ENCODE data around the gene ATP10D.

DNA sequence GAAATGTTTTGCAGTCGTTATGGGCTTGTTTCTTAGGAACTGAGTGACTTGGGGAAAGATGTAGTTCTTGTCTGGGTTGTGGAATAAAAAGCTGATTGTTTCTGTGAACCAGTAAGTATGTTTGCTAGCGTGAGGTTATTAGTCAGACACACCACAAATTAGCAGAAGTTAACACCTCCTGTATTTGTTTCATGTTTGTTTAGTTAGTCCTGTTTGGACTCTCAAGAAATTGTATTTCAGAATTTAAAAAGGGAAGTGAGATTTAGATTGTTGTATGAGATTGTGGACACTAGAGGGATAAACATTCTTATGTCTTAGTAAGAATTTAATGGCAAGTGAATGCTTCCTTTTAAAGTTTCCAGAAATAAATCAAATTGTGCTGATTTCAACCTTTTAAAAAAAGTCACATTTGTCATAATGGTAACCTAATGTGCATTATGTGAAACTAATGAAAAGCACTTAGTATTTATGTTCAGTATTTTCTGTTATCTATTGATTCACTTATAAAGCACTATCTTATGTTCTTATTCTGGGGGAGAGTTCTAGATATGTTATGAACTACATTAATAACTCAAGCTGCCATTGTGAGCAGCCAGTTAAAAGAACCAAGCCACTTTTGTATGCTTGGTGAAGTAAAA lies 25.6 kb downstream of the ATP10D start:
- TF ChIP-seq, protein P1, sequence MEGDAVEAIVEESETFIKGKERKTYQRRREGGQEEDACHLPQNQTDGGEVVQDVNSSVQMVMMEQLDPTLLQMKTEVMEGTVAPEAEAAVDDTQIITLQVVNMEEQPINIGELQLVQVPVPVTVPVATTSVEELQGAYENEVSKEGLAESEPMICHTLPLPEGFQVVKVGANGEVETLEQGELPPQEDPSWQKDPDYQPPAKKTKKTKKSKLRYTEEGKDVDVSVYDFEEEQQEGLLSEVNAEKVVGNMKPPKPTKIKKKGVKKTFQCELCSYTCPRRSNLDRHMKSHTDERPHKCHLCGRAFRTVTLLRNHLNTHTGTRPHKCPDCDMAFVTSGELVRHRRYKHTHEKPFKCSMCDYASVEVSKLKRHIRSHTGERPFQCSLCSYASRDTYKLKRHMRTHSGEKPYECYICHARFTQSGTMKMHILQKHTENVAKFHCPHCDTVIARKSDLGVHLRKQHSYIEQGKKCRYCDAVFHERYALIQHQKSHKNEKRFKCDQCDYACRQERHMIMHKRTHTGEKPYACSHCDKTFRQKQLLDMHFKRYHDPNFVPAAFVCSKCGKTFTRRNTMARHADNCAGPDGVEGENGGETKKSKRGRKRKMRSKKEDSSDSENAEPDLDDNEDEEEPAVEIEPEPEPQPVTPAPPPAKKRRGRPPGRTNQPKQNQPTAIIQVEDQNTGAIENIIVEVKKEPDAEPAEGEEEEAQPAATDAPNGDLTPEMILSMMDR (IDR thresholded peaks at IDR 0.05), result peak; percentile 73
- no peak for TF ChIP-seq EZH2 (IDR thresholded peaks at IDR 0.05; ENCODE audit: borderline replicate concordance, insufficient read depth, low read depth, low read length, poor library complexity, severe bottlenecking)
